Stomach (tissue), 4 donors: Measurements from ENCODE around the gene NOVA2.

Experiments used
- CTCF ChIP-seq, 7 experiments: fragments of 450-650 bp in 4 of 7; fragments of 200-600 bp in 3 of 7; sonication (generic) in 3 of 7; IDR thresholded peaks; one replicate each; pipeline ENCODE4 v1.5.1; 2016 to 2019; ENCODE audit warnings: antibody characterized with exemption in 7 of 7, control low read depth in 2 of 7, mild to moderate bottlenecking in 1 of 7
- EP300 ChIP-seq: sonication (generic); formaldehyde crosslinking; IDR thresholded peaks from one replicate; pipeline ENCODE4 v1.6.1; 2017; ENCODE audit warnings: antibody characterized with exemption
- POLR2A ChIP-seq, 4 donors: fragments of 450-650 bp; IDR thresholded peaks; one replicate each; pipeline ENCODE4 v1.6.1; 2016; ENCODE audit warnings: antibody characterized with exemption in 4 of 4, control low read depth in 2 of 4, mild to moderate bottlenecking in 1 of 4, moderate library complexity in 1 of 4

- TF ChIP-seq CTCF (IDR thresholded peaks at IDR 0.05), result peak in 1 of 7 experiments; percentile 27
- no peak for TF ChIP-seq EP300
- no peak for TF ChIP-seq POLR2A (IDR thresholded peaks at IDR 0.05)
Measured at GRCh38 chr19:45902651-45903625, 70.7 kb downstream of the NOVA2 start.
